K562 (cell line): ENCODE measurements around the gene ADI1. TPM values are rescaled to one million over a fixed set of nuclear protein-coding genes. Genes with fewer than 3 reads are reported as not detected.

Experiments
- ATAC-seq: fragments of 200-7000 bp; cut with Tn5 transposase; 3 replicates; pipeline ENCODE4 v1.9.1; 2020; ENCODE audit warnings: moderate library complexity
- BruUV-seq: library from RNA; stranded (reverse); fragments of 400-500 nt; replicated peaks from 2 replicates; lab custom pipeline; 2021; lab: Mats Ljungman, UMichigan
- CTCF ChIA-PET: fragments of 300-600 bp; formaldehyde crosslinking; extraction: SDS; loops from one replicate; lab custom pipeline; 2021; ENCODE audit warnings: low intra/inter-chr PET ratio; lab: Yijun Ruan, JAX
- POLR2A ChIA-PET: fragments of 300-600, 350-650 bp; sonication (Branson Sonifier 250); formaldehyde crosslinking; extraction: SDS; loops from one replicate; lab custom pipeline; 2021; ENCODE audit warnings: antibody characterized with exemption, inconsistent platforms; lab: Yijun Ruan, JAX
- DNase-seq, 4 experiments: peaks; one replicate each; pipeline versions ENCODE4 v3.0.0 to v3.0.0-alpha.2; 2011 to 2018; ENCODE audit warnings: low spot score in 3 of 4, mixed read lengths in 3 of 4; ENCODE audit errors: extremely low read depth in 1 of 4
- FAIRE-seq: peaks from 2 replicates; lab custom pipeline; 2011; peaks lifted over from hg19 to GRCh38; lab: Jason Lieb, UNC
- H2AFZ ChIP-seq: 2 replicates; pipeline ENCODE4 v1.6.0; 2011; ENCODE audit warnings: low read depth, low read length, control low read depth, inconsistent platforms
- H3K27ac ChIP-seq: fragments of 200-600 bp; 3 replicates; pipeline ENCODE4 v1.8.0; 2011; ENCODE audit warnings: low read depth, mild to moderate bottlenecking, control low read depth, inconsistent platforms, low read length, moderate library complexity, mixed read lengths; ENCODE audit errors: extremely low read depth
- H3K27me3 ChIP-seq, 2 experiments: fragments of 300-600 bp in 1 of 2; 2 replicates in 1 of 2; 3 replicates in 1 of 2; pipeline versions ENCODE4 v1.6.0 to v1.8.0; 2011; ENCODE audit warnings: inconsistent platforms in 2 of 2, low read length in 2 of 2, mild to moderate bottlenecking in 1 of 2, mixed read lengths in 1 of 2, moderate library complexity in 1 of 2; ENCODE audit not compliant: control insufficient read depth in 2 of 2, insufficient read depth in 2 of 2
- H3K36me3 ChIP-seq: fragments of 300-600 bp; 3 replicates; pipeline ENCODE4 v1.8.0; 2011; ENCODE audit warnings: mild to moderate bottlenecking, low read length, inconsistent platforms; ENCODE audit not compliant: control insufficient read depth, insufficient read depth
- H3K4me1 ChIP-seq, 2 experiments: fragments of 200-600 bp in 1 of 2; replicated peaks in 1 of 2; 2 replicates in 1 of 2; 3 replicates in 1 of 2; pipeline versions ENCODE4 v1.5.1 to v1.8.0; 2011; ENCODE audit warnings: inconsistent platforms in 2 of 2, low read length in 2 of 2, mild to moderate bottlenecking in 1 of 2, mixed read lengths in 1 of 2, moderate library complexity in 1 of 2; ENCODE audit not compliant: control insufficient read depth in 2 of 2, insufficient read depth in 2 of 2
- H3K4me2 ChIP-seq: 2 replicates; pipeline ENCODE4 v1.6.1; 2011; ENCODE audit warnings: low read length, control low read depth, inconsistent platforms, mixed read lengths; ENCODE audit not compliant: insufficient read depth
- H3K4me3 ChIP-seq: fragments of 200-600 bp; sonication (generic), shearing (Covaris generic); 2 replicates; pipeline ENCODE4 v1.5.1; 2016; ENCODE audit warnings: control low read depth, inconsistent platforms
- H3K79me2 ChIP-seq: fragments of 200-600 bp; 3 replicates; pipeline ENCODE4 v1.8.0; 2011; ENCODE audit warnings: low read length, inconsistent platforms; ENCODE audit not compliant: control insufficient read depth, insufficient read depth
- H3K9ac ChIP-seq, 2 experiments: 2 replicates each; pipeline versions ENCODE4 v1.6.0 to v1.6.1; 2011; ENCODE audit warnings: low read depth in 2 of 2, low read length in 2 of 2, control low read depth in 1 of 2, inconsistent platforms in 1 of 2, mild to moderate bottlenecking in 1 of 2, mixed read lengths in 1 of 2; ENCODE audit not compliant: insufficient read depth in 1 of 2
- H3K9me1 ChIP-seq: one replicate; pipeline ENCODE4 v1.6.0; 2011; ENCODE audit warnings: inconsistent platforms, mild to moderate bottlenecking, low read length, moderate library complexity; ENCODE audit not compliant: control insufficient read depth, insufficient read depth
- H3K9me3 ChIP-seq: replicated peaks from 2 replicates; pipeline ENCODE4 v1.5.1; 2011; ENCODE audit warnings: low read depth, low read length, inconsistent platforms; ENCODE audit not compliant: control insufficient read depth, insufficient read depth
- H4K20me1 ChIP-seq: replicated peaks from 2 replicates; pipeline ENCODE4 v1.6.1; 2011; ENCODE audit warnings: low read length, inconsistent platforms, mixed read lengths; ENCODE audit not compliant: control insufficient read depth, insufficient read depth
- BDP1 ChIP-seq: IDR thresholded peaks from 3 replicates; pipeline ENCODE4 v1.6.1; 2011; ENCODE audit not compliant: insufficient read length, insufficient read depth
- BRD4 ChIP-seq: fragments of 200-600 bp; sonication (generic); IDR thresholded peaks from 2 replicates; pipeline ENCODE4 v1.6.1; 2017; ENCODE audit warnings: inconsistent platforms
- CBFA2T2 ChIP-seq: fragments of 450-650 bp; conservative IDR thresholded peaks from 2 replicates; pipeline ENCODE4 v1.6.1; 2017; ENCODE audit warnings: mild to moderate bottlenecking
- CBFA2T3 ChIP-seq: fragments of 450-650 bp; IDR thresholded peaks from 2 replicates; pipeline ENCODE4 v1.6.1; 2017
- CEBPB ChIP-seq: fragments of 450-650 bp; IDR thresholded peaks from 2 replicates; pipeline ENCODE4 v1.6.1; 2016; ENCODE audit warnings: missing genetic modification characterization, missing compliant biosample characterization
- PRMT5 ChIP-seq: sonication (generic); formaldehyde crosslinking; IDR thresholded peaks from 2 replicates; pipeline ENCODE4 v1.5.0; 2020; ENCODE audit warnings: missing genetic modification reagents
- SAFB2 ChIP-seq: fragments of 200-400 bp; formaldehyde crosslinking; IDR thresholded peaks from 2 replicates; pipeline ENCODE4 v1.6.1; 2018; ENCODE audit warnings: borderline replicate concordance, low read length, low read depth, moderate library complexity; ENCODE audit not compliant: severe bottlenecking
- TAL1 ChIP-seq: fragments of 450-650 bp; IDR thresholded peaks from 2 replicates; pipeline ENCODE4 v1.6.1; 2016; ENCODE audit warnings: mild to moderate bottlenecking
- ZNF212 ChIP-seq: fragments of 450-650 bp; formaldehyde crosslinking; IDR thresholded peaks from 2 replicates; pipeline ENCODE4 v1.4.0; 2020; ENCODE audit warnings: mild to moderate bottlenecking
- WGBS: fragments of 100-300 bp; shearing (Covaris generic); methylation state at CpG from one replicate; pipeline ENCODE4 v1.1.6; 2016; ENCODE audit warnings: low coverage, mixed read lengths; ENCODE audit not compliant: insufficient coverage; ENCODE audit errors: missing lambda C conversion rate; 5-methylcytosine and 5-hydroxymethylcytosine counted together
- in situ Hi-C: fragments of 300-500 bp; cut with MboI; formaldehyde crosslinking; loops from 4 replicates; pipeline ENCODE4 v1.15.0; 2018; ENCODE audit warnings: inconsistent platforms, mixed read lengths
- intact Hi-C: fragments of 100-400 bp; cut with micrococcal nuclease; formaldehyde crosslinking; loops from 2 replicates; pipeline ENCODE4 v1.14.2; 2022
- polyA plus RNA-seq, 8 experiments: library from polyadenylated mRNA; depleted of rRNA in 4 of 8; stranded (reverse) in 5 of 8; unstranded in 3 of 8; fragments of >200 nt; fragmentation: Nextera tagmentation in 2 of 8; fragmentation: Illumina TruSeq in 1 of 8; extraction: Ambion mirVana in 2 of 8; extraction: Trizol in 1 of 8; gene quantifications; 2 replicates each; pipeline versions ENCODE4 v1.2.1 to v1.2.3, GENCODE V29; 2011 to 2014; ENCODE audit warnings: inconsistent platforms in 1 of 8, missing spikeins in 1 of 8
- total RNA-seq, 7 experiments: library from RNA; depleted of rRNA in 6 of 7; stranded (reverse); fragments of >200 nt in 6 of 7; fragmentation: Illumina TruSeq in 2 of 7; extraction: Trizol in 2 of 7; gene quantifications; 2 replicates each; pipeline versions ENCODE4 v1.2.1 to v1.2.3, GENCODE V29; 2011 to 2021; ENCODE audit warnings: low replicate concordance in 1 of 7
- TF ChIP-seq, protein P1 (sequence below): fragments of 250-450 bp; sonication (Bioruptor Pico); IDR thresholded peaks from 2 replicates; pipeline ENCODE4 v1.8.0; 2021; ENCODE audit warnings: moderate library complexity, mild to moderate bottlenecking, inconsistent platforms

Gene ADI1
- total and polyA plus RNA-seq, 9 of the 15 experiments (the other 6 are each of a cell fraction or from before 2014, with no cell fraction given): 6.1 to 51.0 (median 27.1) TPM

DNA sequence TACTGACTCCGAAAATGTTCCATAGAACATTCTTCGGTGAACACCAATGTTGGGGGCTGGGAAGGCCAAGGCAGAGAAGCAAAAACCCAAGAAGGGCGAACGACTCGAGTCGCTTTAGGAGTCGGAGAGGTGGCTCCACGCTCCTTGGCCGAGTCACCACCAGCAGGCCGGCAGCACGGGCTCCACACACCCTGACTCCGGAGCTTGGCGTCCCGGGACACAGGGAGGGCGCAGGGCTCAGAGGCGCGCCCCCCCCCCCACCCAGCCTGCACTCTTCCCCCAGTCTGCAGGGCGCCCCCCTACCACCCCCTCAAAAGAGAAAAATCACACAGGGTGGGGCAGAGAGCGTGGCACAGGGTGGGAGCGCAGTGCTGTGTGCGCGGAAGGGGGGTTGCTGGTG, 7.5 kb upstream of the ADI1 start:
- peaks cover 12 to 19% of the 10 kb centered on the region in 2 experiments for H3K4me1 ChIP-seq
- H3K27me3 ChIP-seq: no peaks in the 10 kb centered on the region; a peak in 1 of 5 replicates
- no peak overlapping the region for H2AFZ ChIP-seq
- no peak overlapping the region for H3K27ac ChIP-seq
- no peak for FAIRE-seq
- TF ChIP-seq CBFA2T2: no peak
- no peak for TF ChIP-seq TAL1
- no peak for TF ChIP-seq BRD4
- no peak for TF ChIP-seq CBFA2T3
- no peak for TF ChIP-seq CEBPB (tag)
- TF ChIP-seq SAFB2: no peak
- TF ChIP-seq PRMT5: no peak
- TF ChIP-seq, protein P1, sequence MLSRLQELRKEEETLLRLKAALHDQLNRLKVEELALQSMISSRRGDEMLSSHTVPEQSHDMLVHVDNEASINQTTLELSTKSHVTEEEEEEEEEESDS: no peak
- TF ChIP-seq ZNF212 (CRISPR knock-in tag): no peak
- no peak for TF ChIP-seq BDP1
- no peak for DNase-seq
- H3K36me3 ChIP-seq: peaks cover 8% of the 10 kb centered on the region; the same call in 2 of the 3 replicates
- CTCF ChIA-PET: no interaction called here
- BruUV-seq: no TSS peak
- peaks cover 6% of the 10 kb centered on the region for H3K9me3 ChIP-seq
- H3K79me2 ChIP-seq: no peaks in the 10 kb centered on the region
- WGBS: 84% methylated on average over 5 of the region's 22 CpGs
- in situ Hi-C loops (no loop called here), intact Hi-C loops (no loop called here)
- no peak overlapping the region for H3K4me2 ChIP-seq
- no peak overlapping the region for H3K9ac ChIP-seq
- POLR2A ChIA-PET: no interaction called here
- no peaks in the 10 kb centered on the region for H3K9me1 ChIP-seq
- peaks cover 4% of the 10 kb centered on the region; the same call in 1 of the 2 replicates for H4K20me1 ChIP-seq
- ATAC-seq: no peak
- no peak overlapping the region for H3K4me3 ChIP-seq
